Measurements from ENCODE around the gene C1orf105. TPM values are rescaled to one million over a fixed set of nuclear protein-coding genes. Genes with fewer than 3 reads are reported as not detected.
A peak's percentile ranks its signal among the peaks of the same experiment; 100 is the strongest.

C1orf105 gene
- polyA plus RNA-seq, 1 donor (not counting 4 experiments of a cell fraction or from before 2014, with no cell fraction given) = not detected

DNA sequence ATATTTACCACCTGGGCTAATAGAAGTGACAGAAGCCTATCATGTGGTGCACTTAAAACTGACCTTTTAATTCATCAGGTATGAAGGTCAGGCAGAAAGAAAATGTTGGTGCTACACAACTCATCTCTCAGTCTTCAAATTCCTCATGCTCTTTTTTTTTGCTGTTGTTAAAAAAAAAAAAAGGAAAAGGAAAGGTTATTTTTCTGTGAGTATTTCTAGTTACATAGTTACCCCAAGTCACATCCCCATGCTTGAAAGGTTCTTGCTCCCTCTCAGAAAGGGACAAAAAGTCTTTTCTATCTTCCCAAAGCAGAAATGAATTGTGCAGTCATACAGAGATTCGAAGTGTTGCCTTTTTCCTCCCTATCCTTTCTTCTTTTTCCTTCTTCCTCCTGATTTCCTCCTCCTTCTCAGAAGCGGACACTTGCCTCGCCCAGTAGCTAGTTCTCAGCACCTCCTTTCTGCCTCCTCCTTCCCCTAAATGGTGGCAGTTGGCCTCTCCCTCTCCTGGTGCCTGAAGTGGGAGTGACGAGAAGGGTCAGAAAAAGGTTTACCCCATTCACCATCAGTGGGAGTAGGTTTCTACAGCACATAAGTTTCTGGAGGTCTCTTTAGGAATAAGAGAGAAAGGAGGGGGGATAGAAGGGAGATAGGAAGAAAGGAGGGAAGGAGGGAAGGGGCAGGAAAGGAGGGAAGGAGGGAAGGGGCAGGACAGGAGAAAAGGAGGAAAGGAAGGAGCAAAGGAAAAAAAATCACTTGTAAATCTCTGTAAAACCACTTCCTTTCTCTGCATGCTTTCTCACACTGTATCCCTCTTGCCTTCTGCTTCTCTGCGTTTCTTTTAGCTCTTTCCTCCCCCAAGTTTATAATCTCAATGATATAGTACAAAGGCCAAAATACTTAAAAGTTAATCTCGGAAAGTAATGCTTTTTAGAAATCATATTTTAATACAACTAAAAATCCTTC is 20.4 kb upstream of the C1orf105 start:
- H3K9me1 ChIP-seq (ENCODE audit: control insufficient read depth, extremely low read depth, insufficient read depth, low read length) = no peaks in the 10 kb centered on the region
- no peaks in the 10 kb centered on the region for H3K36me3 ChIP-seq (ENCODE audit: control insufficient read depth in 2 of 2, extremely low read depth in 1 of 2, insufficient read depth in 2 of 2, low read length in 2 of 2)
- H3K27me3 ChIP-seq (ENCODE audit: control insufficient read depth, extremely low read depth, insufficient read depth, low read length) = no peaks in the 10 kb centered on the region
- H3K9ac ChIP-seq (ENCODE audit: control insufficient read depth, extremely low read depth, insufficient read depth, low read length) = no peak overlapping the region
- H3K4me3 ChIP-seq (ENCODE audit: control insufficient read depth in 2 of 3, extremely low read depth in 1 of 3, insufficient read depth in 2 of 3, low read depth in 1 of 3, low read length in 3 of 3) = no peak overlapping the region
- no peak overlapping the region for H3K27ac ChIP-seq (ENCODE audit: control insufficient read depth, insufficient read depth, low read length)
- dilution Hi-C loops (cut with MboI; ENCODE audit: extremely low pct_ligation_motif_present, low sequenced_read_pairs) = no loop called here
- FAIRE-seq = no peak
- H3K9me3 ChIP-seq (ENCODE audit: control insufficient read depth, low read depth, low read length) = no peaks in the 10 kb centered on the region
- peak overlapping the region; percentile 34 for H2AFZ ChIP-seq (ENCODE audit: control insufficient read depth, low read length)
- H3K79me2 ChIP-seq (ENCODE audit: control insufficient read depth, insufficient read depth, low read length) = no peaks in the 10 kb centered on the region
- H3K4me2 ChIP-seq (ENCODE audit: control insufficient read depth, extremely low read depth, insufficient read depth, low read depth, low read length) = no peak overlapping the region
- peaks cover 13% of the 10 kb centered on the region for H3K4me1 ChIP-seq (ENCODE audit: control insufficient read depth, extremely low read depth, insufficient read depth, low read length)
- no peaks in the 10 kb centered on the region for H4K20me1 ChIP-seq (ENCODE audit: control insufficient read depth, extremely low read depth, insufficient read depth, low read length)
- TF ChIP-seq, protein P1, sequence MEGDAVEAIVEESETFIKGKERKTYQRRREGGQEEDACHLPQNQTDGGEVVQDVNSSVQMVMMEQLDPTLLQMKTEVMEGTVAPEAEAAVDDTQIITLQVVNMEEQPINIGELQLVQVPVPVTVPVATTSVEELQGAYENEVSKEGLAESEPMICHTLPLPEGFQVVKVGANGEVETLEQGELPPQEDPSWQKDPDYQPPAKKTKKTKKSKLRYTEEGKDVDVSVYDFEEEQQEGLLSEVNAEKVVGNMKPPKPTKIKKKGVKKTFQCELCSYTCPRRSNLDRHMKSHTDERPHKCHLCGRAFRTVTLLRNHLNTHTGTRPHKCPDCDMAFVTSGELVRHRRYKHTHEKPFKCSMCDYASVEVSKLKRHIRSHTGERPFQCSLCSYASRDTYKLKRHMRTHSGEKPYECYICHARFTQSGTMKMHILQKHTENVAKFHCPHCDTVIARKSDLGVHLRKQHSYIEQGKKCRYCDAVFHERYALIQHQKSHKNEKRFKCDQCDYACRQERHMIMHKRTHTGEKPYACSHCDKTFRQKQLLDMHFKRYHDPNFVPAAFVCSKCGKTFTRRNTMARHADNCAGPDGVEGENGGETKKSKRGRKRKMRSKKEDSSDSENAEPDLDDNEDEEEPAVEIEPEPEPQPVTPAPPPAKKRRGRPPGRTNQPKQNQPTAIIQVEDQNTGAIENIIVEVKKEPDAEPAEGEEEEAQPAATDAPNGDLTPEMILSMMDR (optimal IDR thresholded peaks at IDR 0.05 in 1 of 3, IDR thresholded peaks at IDR 0.05 in 1 of 3, conservative IDR thresholded peaks at IDR 0.05 in 1 of 3; ENCODE audit: extremely low read depth in 1 of 3, insufficient read depth in 2 of 3, low read length in 3 of 3) = no peak
- no peak for TF ChIP-seq EZH2 (IDR thresholded peaks at IDR 0.05; ENCODE audit: low read length)
- no peak for DNase-seq (ENCODE audit: low read depth, low spot score)

DNA sequence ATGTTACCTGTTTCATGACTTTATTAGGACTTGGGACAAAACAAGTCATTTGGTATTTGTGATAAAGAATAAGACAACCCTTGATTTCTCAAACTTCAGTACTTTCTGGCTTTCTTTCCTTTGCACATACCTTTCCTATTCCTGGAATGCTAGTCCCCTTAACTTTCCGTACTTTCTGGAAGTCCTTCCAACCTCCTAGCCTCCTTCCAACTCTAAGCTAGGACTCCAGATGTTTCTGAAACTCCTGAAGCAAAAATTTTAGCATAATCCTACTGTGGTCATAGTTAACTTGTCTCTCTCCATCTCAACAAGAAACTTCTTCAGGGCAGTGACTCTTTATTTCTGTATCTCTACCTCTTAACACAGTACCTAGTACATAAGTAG is 19.8 kb upstream of the C1orf105 start:
- Histone ChIP-seq H2AFZ (ENCODE audit: control insufficient read depth, low read length) (no peak overlapping the region), H4K20me1 (ENCODE audit: control insufficient read depth, extremely low read depth, insufficient read depth, low read length) (no peaks in the 10 kb centered on the region), H3K79me2 (ENCODE audit: control insufficient read depth, insufficient read depth, low read length) (no peaks in the 10 kb centered on the region), H3K4me3 (ENCODE audit: control insufficient read depth in 2 of 3, extremely low read depth in 1 of 3, insufficient read depth in 2 of 3, low read depth in 1 of 3, low read length in 3 of 3) (no peak overlapping the region), H3K4me2 (ENCODE audit: control insufficient read depth, extremely low read depth, insufficient read depth, low read depth, low read length) (no peak overlapping the region), H3K9me1 (ENCODE audit: control insufficient read depth, extremely low read depth, insufficient read depth, low read length) (no peaks in the 10 kb centered on the region), H3K9me3 (ENCODE audit: control insufficient read depth, low read depth, low read length) (no peaks in the 10 kb centered on the region), H3K27ac (ENCODE audit: control insufficient read depth, insufficient read depth, low read length) (no peak overlapping the region), H3K4me1 (ENCODE audit: control insufficient read depth, extremely low read depth, insufficient read depth, low read length) (peaks cover 13% of the 10 kb centered on the region), H3K9ac (ENCODE audit: control insufficient read depth, extremely low read depth, insufficient read depth, low read length) (no peak overlapping the region), H3K27me3 (ENCODE audit: control insufficient read depth, extremely low read depth, insufficient read depth, low read length) (no peaks in the 10 kb centered on the region), H3K36me3 (ENCODE audit: control insufficient read depth in 2 of 2, extremely low read depth in 1 of 2, insufficient read depth in 2 of 2, low read length in 2 of 2) (no peaks in the 10 kb centered on the region)
- FAIRE-seq (no peak), DNase-seq (ENCODE audit: low read depth, low spot score) (no peak)
- dilution Hi-C loops (cut with MboI; ENCODE audit: extremely low pct_ligation_motif_present, low sequenced_read_pairs) = no loop called here
- TF ChIP-seq, protein P1 (optimal IDR thresholded peaks at IDR 0.05 in 1 of 3, IDR thresholded peaks at IDR 0.05 in 1 of 3, conservative IDR thresholded peaks at IDR 0.05 in 1 of 3; ENCODE audit: extremely low read depth in 1 of 3, insufficient read depth in 2 of 3, low read length in 3 of 3) = no peak
- TF ChIP-seq EZH2 (IDR thresholded peaks at IDR 0.05; ENCODE audit: low read length) = no peak

Measured in keratinocyte (primary cell).